Esophagus squamous epithelium (tissue), 4 donors: ENCODE measurements around the gene COL6A2.

Experiments
- CTCF ChIP-seq, 6 experiments: fragments of 450-650 bp in 4 of 6; fragments of 200-600 bp in 2 of 6; sonication (generic) in 2 of 6; IDR thresholded peaks; one replicate each; pipeline ENCODE4 v1.5.1; 2016 to 2019; ENCODE audit warnings: antibody characterized with exemption in 6 of 6, mild to moderate bottlenecking in 4 of 6, moderate library complexity in 4 of 6
- POLR2A ChIP-seq, 4 donors: fragments of 450-650 bp; IDR thresholded peaks; one replicate each; pipeline ENCODE4 v1.6.1; 2017; ENCODE audit warnings: antibody characterized with exemption in 4 of 4, mild to moderate bottlenecking in 4 of 4, moderate library complexity in 3 of 4

GRCh38 chr21:46122758-46123683, 25.1 kb downstream of the COL6A2 start:
- TF ChIP-seq CTCF (IDR thresholded peaks at IDR 0.05), result no peak
- TF ChIP-seq POLR2A (IDR thresholded peaks at IDR 0.05), result no peak
